Stimulated activated CD4-positive, alpha-beta T cell treated with anti-CD3 and anti-CD28 coated beads, TNF-alpha, amount 100 ng/mL, for 1 hour (primary cell): Measurements from ENCODE around the gene DISP2.

Experiments used
- DNase-seq, 3 donors: peaks; one replicate each; pipeline ENCODE4 v3.0.0-alpha.2; 2020; ENCODE audit warnings: low read depth in 3 of 3, low spot score in 1 of 3

The DISP2 gene

DNA sequence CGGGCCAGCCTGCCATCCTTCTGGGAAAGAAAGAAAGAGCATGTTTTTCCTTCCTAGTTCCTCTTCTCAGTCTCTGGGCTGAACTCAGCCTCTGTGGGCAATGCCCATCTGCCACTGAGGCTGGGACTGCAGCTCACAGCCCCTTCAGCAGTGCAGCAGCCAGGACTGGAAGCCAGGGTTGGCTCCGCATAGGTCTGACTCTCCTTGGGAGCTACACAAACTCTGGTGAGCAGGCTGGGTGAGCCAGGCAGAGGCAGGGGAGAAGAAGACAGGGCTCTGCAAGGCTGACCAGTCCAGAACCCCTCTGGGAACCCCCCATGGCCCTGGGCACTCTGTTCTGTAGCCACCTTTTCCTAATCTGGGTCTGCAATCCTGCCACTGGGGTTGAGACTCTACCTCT, 3.6 kb downstream of the DISP2 start:
- no peak for DNase-seq

DNA sequence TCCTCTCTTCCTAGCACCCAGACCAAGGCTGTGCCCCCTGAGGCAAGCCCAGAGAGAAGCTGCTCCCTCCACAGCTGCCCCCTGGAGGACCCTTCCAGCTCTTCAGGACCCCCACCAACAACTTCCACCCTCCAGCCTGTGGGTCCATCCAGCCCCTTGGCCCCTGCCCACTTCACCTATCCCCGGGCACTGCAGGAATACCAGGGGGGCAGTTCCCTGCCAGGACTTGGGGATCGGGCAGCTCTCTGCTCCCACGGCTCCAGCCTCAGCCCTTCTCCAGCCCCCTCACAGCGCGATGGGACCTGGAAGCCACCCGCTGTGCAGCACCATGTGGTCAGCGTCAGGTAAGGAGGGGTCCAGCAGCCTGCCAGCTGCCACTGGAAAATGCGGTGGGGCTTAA, 5.6 kb downstream of the DISP2 start:
- no peak for DNase-seq

DNA sequence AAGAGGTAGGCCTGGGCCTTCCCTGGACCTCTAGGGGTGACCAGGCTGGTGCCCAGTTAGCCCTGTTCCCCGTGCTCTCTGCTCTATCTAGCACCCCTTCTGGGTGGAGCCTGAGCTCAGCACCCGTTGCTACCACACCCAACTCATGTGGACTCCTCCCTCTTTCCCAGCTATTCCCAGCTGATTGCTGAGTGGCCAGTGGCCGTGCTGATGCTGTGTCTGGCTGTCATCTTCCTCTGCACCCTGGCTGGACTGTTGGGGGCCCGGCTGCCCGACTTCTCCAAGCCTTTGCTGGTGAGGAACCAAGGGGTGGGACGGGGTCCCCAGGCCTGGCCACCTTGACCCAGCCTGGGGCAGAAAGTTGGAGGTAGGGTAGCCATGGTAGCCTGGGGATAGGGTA, 6.2 kb downstream of the DISP2 start:
- DNase-seq = no peak

DNA sequence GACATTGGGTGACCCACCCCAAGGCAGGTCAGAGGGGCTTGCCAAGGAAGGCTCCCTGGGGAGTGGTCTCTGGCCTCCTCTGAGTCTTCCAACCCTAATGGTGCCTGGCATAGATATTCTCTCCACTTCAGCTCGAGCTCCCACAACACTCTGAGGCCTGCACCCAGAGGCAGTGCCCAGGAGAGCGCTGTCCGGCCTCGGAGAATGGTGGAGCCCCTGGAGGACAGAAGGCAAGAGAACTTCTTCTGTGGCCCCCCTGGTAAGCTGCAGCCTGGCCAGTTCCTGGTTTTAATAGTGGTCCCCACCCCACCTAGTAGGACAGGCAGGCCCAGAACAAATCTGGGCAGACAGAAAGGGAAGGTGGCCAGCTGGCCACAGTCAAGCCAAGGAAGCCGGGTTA, 7.0 kb downstream of the DISP2 start:
- DNase-seq = no peak

DNA sequence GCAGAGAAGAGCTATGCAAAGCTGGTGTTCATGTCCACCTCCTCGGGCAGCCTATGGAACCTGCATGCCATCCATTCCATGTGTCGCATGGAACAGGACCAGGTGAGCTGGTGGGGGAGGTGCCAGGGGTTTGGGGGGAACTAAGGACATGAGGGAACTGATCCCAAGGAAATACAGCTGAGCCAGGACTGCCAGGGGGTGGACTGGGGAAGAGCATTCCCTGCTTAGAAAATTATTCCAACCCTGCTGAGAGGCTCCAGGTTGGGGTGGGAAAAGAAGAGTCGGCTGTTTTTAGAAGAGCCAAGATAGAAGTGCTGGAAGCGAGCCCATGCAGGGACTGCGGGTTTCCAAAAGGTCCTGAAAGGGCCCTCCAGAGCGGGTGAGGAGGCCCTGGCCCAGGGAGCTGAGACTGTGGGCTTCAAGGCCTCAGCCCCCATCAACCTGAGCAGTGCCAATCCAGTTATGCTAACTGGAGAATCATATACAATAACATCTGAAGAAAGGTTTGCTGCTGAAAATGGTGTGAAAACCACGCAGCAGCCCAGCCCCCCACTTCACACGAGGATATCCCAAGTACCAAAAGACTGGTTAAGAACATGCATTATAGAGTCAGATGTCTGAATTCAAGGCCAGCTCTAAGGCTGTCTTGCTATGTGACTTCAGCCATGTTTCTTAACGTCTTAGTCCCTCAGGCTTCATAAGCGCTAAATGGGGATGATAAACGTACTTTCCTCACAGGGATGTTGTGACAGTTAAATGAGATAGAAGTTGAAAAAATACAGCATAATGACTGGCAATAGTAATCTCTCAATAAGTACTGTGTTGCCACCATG, 7.8 kb downstream of the DISP2 start:
- no peak for DNase-seq

DNA sequence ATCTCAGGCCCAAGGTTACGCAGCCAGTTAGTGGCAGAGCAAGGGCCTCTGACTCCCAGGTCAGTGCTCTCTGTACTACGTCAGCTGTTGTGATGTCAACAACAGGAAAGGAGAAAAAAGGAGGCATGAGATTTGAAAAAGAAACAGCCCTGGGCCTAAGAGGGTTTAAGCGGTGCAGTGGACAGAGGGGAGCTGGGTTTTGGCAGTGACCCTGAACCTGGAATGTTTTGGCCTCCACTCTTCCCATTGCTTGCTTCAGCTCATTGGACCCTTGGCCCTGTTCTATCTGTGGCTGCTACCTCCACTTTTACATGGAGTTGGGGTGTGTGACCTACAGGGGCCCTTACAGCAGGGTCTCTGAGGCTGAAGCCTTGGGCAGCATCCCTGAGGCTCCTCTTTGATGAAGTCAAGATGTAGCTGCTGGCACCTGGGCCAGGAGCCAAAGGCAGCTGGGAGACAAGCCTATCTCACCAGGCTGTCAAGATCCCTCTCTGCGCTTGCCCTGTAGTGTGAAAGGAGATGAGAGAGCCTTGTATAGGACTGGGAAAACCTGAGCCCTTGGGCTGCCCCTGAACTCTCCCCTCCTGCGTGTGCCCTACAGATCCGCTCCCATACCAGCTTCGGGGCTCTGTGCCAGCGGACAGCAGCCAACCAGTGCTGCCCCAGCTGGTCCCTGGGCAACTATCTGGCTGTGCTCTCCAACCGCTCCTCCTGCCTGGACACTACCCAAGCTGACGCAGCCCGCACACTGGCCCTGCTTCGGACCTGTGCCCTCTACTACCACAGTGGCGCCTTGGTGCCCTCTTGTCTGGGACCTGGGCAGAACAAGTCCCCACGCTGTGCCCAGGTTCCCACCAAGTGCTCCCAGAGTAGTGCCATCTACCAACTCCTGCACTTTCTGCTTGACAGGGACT, 8.7 kb downstream of the DISP2 start:
- DNase-seq = no peak

DNA sequence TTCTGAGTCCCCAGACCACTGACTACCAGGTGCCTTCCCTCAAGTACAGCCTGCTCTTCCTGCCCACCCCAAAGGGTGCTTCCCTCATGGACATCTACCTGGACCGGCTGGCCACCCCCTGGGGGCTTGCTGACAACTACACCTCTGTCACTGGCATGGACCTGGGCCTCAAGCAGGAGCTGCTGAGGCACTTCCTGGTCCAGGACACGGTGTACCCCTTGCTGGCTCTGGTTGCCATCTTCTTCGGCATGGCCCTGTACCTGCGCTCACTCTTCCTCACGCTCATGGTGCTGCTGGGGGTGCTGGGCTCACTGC, 9.3 kb downstream of the DISP2 start:
- DNase-seq = no peak

DNA sequence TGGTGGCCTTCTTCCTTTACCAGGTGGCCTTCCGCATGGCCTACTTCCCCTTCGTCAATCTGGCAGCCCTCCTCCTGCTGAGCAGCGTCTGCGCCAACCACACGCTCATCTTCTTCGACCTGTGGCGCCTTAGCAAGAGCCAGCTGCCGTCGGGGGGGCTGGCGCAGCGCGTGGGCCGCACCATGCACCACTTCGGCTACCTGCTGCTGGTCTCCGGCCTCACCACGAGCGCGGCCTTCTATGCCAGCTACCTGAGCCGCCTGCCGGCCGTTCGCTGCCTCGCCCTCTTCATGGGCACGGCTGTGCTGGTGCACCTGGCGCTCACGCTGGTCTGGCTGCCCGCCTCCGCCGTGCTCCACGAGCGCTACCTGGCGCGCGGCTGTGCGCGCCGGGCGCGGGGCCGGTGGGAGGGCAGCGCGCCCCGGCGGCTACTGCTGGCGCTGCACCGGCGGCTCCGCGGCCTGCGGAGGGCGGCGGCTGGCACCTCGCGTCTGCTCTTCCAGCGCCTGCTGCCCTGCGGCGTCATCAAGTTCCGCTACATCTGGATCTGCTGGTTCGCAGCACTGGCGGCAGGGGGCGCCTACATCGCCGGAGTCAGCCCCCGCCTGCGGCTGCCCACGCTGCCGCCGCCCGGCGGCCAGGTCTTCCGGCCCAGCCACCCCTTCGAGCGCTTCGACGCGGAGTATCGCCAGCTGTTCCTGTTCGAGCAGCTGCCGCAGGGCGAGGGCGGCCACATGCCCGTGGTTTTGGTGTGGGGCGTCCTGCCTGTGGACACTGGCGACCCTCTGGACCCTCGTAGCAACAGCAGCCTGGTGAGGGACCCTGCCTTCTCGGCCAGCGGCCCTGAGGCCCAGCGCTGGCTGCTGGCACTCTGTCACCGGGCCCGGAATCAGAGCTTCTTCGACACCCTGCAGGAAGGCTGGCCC, 9.9 kb downstream of the DISP2 start:
- peak; percentile 64 to 75 (median 74) for DNase-seq

DNA sequence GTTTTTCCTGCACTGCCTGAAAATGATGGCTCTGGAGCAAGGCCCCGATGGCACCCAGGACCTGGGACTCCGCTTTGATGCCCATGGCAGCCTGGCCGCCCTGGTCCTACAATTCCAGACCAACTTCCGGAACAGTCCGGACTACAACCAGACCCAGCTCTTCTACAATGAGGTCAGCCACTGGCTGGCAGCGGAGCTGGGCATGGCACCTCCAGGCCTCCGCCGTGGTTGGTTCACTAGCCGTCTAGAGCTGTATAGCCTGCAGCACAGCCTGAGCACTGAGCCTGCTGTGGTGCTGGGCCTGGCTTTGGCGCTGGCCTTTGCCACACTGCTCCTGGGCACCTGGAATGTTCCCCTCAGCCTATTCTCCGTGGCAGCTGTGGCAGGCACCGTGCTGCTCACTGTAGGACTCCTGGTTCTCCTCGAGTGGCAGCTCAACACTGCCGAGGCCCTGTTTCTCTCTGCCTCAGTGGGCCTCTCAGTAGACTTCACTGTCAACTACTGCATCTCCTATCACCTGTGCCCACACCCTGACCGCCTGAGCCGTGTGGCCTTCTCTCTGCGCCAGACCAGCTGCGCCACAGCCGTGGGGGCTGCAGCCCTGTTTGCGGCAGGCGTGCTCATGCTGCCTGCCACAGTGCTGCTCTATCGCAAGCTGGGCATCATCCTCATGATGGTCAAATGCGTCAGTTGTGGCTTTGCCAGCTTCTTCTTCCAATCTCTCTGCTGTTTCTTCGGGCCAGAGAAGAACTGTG, 10.9 kb downstream of the DISP2 start:
- DNase-seq = no peak

DNA sequence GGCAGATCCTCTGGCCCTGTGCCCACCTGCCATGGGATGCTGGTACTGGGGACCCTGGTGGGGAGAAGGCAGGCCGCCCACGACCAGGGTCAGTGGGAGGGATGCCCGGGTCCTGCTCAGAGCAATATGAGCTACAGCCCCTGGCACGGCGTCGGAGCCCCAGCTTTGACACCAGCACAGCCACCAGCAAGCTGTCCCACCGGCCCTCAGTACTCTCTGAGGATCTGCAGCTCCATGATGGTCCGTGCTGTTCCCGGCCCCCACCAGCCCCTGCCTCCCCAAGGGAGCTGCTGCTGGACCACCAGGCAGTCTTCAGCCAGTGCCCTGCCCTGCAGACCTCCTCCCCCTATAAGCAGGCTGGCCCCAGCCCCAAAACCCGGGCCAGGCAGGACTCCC, 11.5 kb downstream of the DISP2 start:
- no peak for DNase-seq

DNA sequence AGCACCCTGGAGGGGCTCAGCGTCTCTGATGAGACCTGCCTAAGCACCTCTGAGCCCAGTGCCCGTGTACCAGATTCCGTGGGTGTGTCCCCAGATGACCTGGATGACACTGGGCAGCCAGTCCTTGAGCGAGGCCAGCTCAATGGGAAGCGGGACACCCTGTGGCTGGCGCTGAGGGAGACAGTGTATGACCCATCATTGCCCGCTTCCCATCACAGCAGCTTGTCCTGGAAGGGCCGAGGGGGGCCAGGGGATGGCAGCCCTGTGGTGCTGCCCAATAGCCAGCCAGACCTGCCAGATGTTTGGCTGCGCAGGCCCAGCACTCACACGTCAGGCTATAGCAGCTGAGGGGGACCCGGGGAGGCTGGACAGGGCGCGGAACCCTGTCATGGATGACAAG, 12.0 kb downstream of the DISP2 start:
- DNase-seq = no peak

DNA sequence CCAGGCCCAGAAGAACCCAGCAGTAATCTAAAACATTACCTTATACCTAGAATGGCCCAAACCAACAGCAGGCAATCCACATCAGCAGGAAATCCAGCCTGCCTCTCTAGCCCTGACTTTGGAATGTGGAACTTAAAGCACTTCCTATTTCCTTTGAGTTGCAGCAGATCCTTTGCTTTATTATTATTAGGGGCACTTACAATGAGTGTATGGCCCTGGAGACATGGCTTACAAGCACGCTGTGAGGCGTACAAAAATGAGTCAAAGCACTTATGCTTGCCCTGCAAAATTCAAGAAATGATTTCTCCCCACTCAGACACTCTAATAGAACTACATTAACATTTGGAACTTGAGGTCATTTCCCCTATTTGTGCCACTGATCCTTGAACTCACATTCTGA, 15.0 kb downstream of the DISP2 start:
- DNase-seq = no peak

DNA sequence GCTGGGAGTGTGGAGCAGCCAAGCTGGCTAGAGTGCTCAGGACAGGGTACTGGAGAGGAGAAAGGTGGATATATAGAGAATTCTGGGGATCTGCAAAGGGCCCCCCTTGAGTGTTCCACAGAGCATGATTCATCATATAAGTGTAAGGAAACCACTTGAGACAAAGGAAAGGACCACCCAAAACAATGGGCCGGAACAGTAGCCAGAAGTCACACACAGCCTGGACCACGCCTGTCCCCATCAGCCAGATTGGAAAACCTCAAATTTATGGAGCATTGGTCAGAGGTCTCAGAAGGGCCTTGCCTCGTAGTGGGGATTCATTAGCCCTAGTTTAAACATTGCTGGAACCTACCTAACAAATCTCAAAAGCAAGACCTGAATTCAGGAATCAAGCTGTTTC, 19.6 kb downstream of the DISP2 start:
- DNase-seq = no peak

DNA sequence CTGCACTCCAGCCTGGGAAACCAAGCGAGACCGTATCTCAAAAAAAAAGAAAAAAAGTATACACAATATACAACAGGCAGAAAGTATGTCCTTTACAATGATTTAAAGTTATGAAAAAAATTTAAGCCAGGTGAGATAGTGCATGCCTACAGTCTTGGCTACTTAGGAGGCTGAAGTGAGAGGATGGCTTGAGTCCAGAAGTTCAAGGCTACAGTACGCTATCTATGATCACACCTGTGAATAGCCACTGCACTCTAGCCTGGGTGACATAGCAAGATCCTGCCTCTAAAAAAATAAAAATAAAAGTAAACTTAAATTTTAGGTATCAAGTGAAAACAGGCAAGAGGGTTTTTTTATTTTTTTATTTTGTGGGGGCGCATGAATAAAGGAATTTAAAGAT, 21.4 kb downstream of the DISP2 start:
- no peak for DNase-seq

DNA sequence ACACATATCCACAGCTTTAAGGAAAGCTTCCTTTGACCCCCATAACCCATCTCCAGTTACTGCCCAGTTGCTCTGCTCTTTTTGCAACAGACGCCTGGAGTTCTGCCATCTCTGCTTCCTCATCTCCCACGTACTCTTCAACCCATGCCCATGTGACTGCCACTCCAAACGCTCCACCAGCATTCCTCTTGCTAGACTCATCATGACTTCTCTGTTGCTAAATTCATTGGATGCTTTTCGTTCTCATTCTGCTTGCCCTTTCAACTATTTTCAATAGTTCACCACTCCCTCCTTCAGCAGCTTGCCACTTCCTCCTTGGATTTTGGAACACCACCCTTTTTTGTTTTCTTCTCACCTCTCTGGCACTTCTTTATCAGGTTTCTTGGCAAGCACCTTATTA, 21.8 kb downstream of the DISP2 start:
- no peak for DNase-seq

DNA sequence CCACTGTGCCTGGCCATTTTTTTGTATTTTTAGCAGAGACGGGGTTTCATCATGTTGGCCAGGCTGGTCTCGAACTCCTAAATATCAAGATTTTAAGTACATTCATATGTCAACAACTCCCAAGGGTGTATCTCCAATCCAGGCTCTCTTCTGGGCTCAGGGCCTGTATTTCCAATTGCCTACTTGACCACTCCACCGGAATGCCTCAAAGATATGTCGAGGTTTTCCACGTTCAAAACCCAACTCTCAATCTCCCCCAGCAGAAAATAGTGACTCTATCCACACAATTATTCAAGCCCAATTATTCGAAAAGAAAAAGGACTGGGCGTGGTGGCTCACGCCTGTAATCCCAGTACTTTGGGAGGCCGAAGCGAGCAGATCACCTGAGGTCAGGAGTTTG, 22.6 kb downstream of the DISP2 start:
- DNase-seq = no peak

DNA sequence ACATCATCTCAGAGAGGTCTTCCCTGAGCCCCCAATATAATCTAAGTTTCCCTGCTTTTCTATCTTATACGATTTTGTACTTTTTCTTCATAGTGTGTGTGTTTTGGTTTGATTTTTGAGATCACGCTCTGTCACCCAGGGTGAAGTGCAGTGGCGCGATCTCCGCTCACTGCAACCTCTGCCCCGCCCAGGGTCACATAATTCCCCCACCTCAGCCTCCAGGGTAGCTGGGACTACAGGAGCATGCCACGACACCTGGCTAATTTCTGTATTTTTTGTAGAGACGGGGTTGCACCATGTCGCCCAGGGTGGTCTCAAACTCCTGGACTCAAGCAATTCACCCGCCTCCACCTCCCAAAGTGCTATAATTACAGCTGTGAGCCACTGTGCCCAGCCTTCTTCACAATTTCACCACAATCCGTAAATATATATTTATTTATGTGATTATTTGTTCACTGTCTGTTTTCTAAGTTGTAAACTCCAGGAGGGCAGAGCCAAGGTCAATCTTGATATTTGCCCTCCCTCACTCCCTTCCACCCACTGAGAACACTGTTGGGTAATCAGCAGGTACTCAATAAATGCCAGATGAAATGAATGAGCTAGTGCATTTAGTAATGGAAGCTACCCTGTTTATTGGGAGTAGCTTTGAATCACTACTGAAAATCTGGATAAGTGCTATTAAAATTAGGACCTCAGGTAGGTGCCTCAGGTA, 24.0 kb downstream of the DISP2 start:
- DNase-seq = no peak

DNA sequence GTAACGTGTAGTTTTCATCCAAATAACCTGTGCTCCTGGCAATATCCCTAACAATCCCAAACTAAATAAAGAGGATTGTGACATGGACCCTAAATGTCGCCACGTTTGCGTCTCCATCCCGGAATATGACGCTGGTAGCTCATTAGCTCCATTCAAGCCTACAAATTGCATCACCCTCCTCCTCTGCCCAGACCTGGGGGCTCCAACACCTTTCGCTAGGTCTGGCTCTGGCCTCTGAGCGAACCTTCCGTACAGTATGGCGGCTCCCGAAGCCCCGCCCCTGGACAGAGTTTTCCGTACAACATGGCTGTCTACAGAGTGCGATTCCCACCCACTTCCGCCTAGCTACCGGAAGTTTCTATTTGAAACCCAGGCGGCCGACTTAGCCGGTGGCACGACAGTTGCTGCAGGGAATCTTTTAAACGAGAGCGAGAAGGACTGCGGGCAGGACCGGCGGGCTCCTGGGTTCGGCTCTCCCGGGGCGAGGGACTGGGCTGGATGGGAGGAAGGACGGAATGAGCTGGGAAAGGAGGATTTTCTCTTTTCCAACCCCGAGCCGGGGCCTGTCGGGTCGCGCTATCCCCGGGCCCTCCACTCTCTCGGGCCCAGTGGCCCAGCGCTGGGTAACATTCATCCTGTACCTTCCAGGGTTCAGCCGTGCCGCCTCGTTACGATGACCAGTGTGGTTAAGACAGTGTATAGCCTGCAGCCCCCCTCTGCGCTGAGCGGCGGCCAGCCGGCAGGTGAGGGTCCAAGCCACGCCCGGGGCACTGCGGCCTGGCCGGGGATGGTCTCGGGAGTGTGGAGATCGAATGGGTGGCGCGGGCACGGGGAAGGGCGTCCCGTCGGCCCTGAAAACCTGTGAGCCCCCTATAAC, 24.8 kb downstream of the DISP2 start, which contains the start of gene KNSTRN:
KNSTRN (plus strand) TSS at position 142 of the 877 bp plus-strand sequence; CDS start at position 257, 115 bp downstream.
- DNase-seq = peak; percentile 81 to 89 (median 85)

DNA sequence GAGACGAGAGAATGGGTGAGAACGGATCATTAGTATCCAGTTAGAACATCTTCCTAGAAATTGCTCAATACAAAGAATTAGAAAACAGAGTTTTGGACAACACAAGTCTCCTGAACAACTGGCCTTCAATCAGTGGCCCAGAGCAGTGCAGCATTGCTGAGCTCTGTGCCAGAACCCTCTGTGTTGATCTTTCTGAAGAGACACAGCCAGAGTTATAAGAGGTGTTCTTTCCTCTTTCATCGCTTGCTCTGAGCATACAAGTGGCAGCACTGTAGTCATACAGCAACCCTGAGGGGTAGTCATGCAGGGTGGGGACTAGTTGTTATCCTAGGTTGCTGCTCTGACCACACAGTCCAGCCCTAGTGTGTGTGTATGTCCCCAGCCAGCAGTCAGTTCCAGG, 28.5 kb downstream of the DISP2 start:
- no peak for DNase-seq
